HG02943 (cell line): ENCODE measurements around the gene FADS3.

Experiments used
- ATAC-seq: cut with Tn5 transposase; IDR thresholded peaks from one replicate; pipeline ENCODE4 v1.9.1; 2021; ENCODE audit warnings: mild to moderate bottlenecking, low read depth, moderate library complexity; ENCODE audit not compliant: unreplicated experiment

FADS3 gene

GRCh38 chr11:61891331-61892084 lies at the start of gene FADS3:
Gene FADS3 (minus strand): TSS chr11:61891545. CDS start chr11:61891381, 164 bp downstream.
- ATAC-seq = no peak

GRCh38 chr11:61940466-61940865 lies 49.1 kb upstream of the FADS3 start:
- no peak for ATAC-seq

- no peak for ATAC-seq
These were observed 44.5 kb upstream of the FADS3 start for GRCh38 chr11:61935861-61936260.

- no peak for ATAC-seq
These were observed 39.6 kb upstream of the FADS3 start for GRCh38 chr11:61930933-61931332.

GRCh38 chr11:61928606-61929005 lies 37.3 kb upstream of the FADS3 start:
- ATAC-seq = no peak

GRCh38 chr11:61927501-61927900 lies 36.2 kb upstream of the FADS3 start:
- no peak for ATAC-seq

- ATAC-seq = no peak
These were observed 34.9 kb upstream of the FADS3 start for GRCh38 chr11:61926235-61926634.

GRCh38 chr11:61925736-61926135 lies 34.4 kb upstream of the FADS3 start:
- no peak for ATAC-seq

- ATAC-seq = no peak
These were observed 32.7 kb upstream of the FADS3 start for GRCh38 chr11:61924064-61924455.

- no peak for ATAC-seq
These were observed 32.1 kb upstream of the FADS3 start for GRCh38 chr11:61923166-61924063.

GRCh38 chr11:61922539-61922938 lies 31.2 kb upstream of the FADS3 start:
- ATAC-seq = no peak

- ATAC-seq = no peak
These were observed 30.1 kb upstream of the FADS3 start for GRCh38 chr11:61921446-61921845.

GRCh38 chr11:61919705-61920631 lies 28.6 kb upstream of the FADS3 start:
- no peak for ATAC-seq

- ATAC-seq = no peak
These were observed 27.8 kb upstream of the FADS3 start for GRCh38 chr11:61918938-61919704.

GRCh38 chr11:61918251-61918937 lies 27.0 kb upstream of the FADS3 start:
- ATAC-seq = no peak

GRCh38 chr11:61917334-61918109 lies 26.2 kb upstream of the FADS3 start, which contains the start of gene RAB3IL1:
Gene RAB3IL1 (minus strand): TSS chr11:61917566. CDS start chr11:61917367, 199 bp downstream.
- ATAC-seq = no peak

GRCh38 chr11:61916737-61917333 lies 25.5 kb upstream of the FADS3 start:
- ATAC-seq = no peak
